Measurements from ENCODE around the gene ATF6.
A peak's percentile ranks its signal among the peaks of the same experiment; 100 is the strongest.
"Not testable (repeated sequence)": the region's sequence is repeated elsewhere in the genome, so short reads cannot be mapped to it uniquely, and the experiment has no call there.

Gene ATF6, protein sequence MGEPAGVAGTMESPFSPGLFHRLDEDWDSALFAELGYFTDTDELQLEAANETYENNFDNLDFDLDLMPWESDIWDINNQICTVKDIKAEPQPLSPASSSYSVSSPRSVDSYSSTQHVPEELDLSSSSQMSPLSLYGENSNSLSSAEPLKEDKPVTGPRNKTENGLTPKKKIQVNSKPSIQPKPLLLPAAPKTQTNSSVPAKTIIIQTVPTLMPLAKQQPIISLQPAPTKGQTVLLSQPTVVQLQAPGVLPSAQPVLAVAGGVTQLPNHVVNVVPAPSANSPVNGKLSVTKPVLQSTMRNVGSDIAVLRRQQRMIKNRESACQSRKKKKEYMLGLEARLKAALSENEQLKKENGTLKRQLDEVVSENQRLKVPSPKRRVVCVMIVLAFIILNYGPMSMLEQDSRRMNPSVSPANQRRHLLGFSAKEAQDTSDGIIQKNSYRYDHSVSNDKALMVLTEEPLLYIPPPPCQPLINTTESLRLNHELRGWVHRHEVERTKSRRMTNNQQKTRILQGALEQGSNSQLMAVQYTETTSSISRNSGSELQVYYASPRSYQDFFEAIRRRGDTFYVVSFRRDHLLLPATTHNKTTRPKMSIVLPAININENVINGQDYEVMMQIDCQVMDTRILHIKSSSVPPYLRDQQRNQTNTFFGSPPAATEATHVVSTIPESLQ

DNA sequence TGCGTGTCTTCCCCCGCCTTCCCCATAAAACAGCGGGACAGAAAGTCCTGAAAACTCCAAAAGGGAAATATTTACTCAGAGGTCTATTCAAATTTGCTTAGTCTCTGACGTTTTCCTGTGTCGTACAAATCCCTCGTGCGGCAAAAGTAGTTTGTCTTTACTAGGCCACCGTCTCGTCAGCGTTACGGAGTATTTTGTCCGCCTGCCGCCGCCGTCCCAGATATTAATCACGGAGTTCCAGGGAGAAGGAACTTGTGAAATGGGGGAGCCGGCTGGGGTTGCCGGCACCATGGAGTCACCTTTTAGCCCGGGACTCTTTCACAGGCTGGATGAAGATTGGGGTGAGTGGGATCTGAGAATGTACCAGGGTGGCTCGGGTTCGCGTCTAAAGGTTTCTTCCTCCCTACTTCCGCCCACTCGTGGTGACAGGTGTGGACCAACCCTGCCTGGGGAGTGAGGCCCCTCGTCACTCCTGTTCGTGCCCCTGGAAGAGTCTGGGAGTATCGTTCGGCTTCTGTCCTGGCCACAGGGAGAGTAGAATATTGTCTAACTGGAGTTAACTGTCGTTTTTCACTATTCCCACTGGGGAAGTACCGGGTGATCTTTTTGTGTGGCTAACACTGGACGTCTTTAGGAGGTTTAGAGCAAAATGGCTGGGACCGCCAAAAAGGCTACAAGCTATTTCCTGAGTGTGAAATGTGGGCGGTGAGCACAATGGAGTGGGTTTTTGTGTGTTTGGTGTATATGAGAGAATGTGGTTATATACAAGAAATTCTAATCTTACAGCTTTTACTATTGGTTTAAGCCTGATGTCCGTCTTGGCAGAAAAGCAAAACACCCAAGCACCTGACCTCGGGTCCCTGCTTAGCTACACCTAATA, at the start of gene ATF6:
TSS of gene ATF6 (plus strand) at position 219 of the 880 bp plus-strand sequence. CDS start at position 260, 41 bp downstream.
- peak; percentile 48 to 67 (median 52) for DNase-seq

DNA sequence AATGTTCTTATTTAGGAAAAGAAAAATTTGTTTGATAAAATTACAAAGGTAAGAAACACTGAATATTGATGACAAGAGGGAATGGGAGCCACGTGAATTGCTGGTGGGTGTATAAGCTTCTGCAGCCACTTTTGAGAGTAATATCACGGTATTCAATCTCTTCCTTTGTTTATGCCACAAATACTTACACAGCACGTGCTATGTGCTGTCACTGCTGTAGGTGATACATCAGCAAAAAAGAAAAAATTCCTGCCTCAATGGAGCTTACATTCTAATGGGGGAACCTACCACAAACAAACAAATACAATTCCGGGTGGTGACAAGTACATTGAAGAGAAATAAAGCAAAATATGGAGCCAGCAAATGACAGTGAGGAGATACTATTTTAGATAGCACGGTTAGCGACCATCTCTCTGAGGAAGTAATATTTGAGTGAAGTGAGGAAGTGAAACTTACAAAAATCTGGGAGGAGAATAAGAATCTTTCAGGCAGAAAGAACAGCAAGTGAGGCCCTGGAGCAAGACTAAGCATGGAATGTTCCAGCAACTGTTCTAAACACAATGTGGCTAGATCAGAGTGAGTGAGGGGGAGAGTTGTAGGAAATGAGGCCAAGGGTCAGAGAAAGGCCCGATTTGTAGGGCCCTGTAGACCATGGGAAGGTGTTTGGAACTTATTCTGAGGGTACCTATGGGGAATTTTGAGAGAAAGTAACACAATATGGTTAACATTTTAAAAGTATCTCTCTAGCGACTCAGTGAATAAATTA, 47.4 kb upstream of the ATF6 start:
- no peak for DNase-seq

DNA sequence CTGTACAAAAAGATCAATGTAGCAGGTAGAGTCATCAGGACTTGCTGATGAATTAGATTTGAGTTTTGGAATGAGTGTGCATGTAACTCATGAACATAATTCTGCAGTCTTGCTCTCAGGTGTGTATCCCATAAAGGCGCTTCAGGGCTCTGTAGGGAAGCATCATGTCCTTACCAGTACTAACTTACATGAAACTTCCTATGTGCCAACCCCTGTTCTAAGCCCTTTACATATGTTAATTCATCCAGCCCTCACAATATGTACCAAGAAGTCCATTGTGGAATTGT, 46.9 kb upstream of the ATF6 start:
- DNase-seq = no peak

DNA sequence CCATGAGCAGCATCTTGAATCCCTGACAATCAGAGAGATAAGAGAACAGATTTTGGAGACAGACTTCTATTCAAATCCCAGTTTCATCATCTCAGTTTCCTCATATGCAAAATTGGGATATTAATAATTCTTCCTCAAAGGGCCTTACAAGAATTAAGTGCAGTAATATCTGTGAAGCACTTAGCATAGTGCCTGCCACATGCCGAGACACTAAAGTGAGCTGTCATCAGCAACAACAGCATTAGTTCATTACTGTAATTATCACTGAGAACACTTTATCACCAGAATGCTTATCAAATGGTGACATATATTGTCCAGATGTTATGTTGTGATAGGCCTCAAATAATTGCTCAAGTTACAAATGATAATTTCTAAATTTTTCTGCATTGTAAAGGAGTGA, 45.7 kb upstream of the ATF6 start:
- no peak for DNase-seq

DNA sequence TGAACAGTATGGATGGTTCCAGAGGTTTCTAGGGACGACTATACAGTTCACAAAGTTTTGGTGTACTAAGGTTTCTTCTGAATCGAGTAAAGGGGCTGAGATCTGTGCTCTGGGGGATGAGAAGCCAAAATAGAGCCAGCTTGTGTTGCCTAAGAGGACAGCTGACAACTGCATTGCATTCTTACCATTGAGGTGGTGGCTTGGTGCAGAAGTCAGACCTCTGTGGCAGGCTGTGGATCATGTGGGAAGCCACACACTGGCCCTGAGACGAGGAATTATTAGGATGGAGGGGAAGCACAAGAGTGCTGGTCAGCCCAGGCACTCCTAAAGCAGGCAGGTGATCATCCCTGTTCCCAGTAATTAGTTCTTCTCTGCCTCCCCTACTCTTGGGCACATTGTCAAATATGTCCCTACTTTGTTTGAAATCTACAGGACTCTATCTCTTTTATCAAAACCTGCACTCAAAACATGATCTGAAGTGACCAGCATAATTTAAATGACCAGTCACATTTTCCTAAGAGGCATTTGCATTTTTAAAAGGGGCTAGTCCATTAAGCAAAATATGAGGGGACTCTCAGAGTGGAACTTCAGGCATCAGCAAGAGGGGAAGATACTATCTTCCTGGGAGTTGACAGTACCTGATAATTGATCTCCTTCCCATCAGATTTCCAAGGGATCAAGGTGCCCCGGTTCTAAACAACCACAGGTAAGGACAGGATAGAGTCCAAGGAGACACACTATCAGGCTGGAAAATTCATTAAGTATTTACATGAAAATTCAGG, 45.0 kb upstream of the ATF6 start, which contains the start of gene FCRLB:
TSS of gene FCRLB (plus strand) at position 589 of the 782 bp plus-strand sequence. CDS start 1,129 bp downstream, outside the sequence.
- DNase-seq = no peak

DNA sequence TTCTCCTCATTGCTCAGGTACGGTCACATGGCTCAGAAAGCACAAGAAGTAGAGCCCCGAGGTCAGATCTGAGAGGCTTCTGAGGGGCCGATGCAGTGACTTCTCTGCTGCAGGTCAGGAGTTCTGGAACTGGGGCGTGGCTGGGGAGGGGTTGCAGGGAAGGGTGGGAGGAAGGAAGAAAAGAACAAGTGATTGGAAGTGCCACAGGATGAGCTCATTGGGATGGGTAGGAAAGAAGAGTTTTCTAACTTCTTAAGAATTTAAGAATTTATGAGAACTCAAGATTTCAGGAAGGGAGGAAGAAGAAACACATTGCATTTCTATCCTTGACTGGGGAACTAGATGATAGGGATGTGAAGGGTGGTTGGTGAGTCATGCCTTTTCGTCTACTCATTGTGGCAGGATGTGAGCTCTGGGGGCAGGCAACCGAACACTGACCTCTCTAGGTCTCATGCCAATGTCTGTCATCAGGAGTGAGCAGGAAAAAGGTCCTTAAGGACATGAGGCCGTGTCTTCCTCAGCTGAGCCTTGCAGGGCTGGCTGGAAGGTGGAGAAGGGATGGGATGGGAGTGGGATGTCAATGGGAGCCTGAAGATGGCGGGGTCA, 44.3 kb upstream of the ATF6 start:
- DNase-seq = no peak

DNA sequence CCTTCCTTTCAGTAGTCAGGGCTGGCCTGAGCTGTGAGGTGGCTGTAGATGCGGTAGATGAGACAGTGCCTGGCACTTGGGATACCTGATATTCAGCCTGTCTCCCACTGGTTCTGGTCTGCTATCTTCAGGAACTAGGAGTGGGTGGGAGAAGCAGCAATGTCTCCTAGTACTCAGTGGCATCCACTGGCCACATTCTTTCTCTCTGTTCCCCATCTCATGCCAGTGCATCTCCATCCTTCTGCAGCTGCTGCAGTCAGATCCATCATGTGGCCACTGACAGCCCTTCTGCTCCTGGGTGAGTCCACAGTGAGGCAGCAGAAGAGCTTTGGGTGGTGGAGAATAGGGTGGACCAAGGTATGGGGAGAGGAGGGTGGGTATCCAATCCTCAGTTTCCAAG, 43.7 kb upstream of the ATF6 start:
- no peak for DNase-seq

DNA sequence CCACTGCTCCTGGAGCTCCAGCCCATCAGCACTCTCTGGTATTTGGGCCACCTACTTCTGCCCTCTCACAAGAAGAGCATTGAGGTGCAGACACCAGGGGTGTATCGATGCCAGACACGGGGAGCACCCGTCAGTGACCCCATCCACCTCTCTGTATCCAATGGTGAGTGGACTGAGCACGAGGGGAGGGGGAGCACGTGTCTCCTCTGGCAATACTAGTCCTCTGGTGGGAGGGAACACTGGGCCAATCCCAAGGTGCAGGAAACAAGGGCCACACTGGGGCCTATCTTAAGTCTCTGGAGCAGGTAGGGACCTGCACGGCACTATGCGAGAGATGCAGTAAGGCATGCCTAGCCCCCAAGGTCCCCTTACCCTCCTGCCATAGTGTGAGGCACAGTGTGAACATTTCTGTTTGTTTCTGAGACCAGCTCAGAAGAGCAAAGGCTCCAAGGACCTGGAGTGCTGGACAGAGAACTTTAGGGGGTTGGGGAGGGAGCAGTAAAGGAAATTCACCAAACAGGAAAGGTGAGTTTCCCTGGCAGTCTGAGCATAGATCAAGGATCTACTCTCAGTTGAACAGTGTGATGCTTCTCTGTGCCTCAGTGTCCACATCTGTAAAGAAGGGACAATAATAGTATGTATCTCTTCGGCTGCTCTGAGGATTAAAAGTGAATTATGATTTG, 42.5 kb upstream of the ATF6 start:
- DNase-seq = no peak

DNA sequence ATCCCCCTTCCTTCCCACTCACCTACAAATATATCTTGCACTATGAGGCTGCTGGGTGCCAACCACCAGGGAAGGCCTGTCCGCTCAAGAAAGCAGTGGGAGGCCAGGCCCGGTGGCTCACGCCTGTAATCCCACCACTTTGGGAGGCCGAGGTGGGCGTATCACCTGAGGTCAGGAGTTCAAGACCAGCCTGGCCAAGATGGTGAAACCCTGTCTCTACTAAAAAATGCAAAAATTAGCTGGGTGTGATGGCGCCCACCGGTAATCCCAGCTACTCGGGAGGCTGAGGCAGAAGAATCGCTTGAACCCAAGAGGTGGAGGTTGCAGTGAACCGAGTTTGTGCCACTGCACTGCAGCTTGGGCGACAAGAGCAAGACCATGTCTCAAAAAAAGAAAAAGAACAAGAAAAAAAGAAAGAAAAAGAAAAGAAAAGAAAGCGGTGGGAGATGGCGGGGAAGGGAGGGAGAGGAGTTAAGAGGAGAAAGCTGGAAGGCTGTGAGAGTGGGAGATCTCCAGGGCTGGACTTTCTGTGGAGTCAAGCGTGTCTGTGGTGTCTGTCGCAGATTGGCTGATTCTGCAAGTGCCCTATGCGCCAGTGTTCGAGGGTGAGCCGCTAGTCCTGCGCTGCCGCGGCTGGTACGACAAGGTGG, 40.7 kb upstream of the ATF6 start:
- not testable (repeated sequence) for DNase-seq

DNA sequence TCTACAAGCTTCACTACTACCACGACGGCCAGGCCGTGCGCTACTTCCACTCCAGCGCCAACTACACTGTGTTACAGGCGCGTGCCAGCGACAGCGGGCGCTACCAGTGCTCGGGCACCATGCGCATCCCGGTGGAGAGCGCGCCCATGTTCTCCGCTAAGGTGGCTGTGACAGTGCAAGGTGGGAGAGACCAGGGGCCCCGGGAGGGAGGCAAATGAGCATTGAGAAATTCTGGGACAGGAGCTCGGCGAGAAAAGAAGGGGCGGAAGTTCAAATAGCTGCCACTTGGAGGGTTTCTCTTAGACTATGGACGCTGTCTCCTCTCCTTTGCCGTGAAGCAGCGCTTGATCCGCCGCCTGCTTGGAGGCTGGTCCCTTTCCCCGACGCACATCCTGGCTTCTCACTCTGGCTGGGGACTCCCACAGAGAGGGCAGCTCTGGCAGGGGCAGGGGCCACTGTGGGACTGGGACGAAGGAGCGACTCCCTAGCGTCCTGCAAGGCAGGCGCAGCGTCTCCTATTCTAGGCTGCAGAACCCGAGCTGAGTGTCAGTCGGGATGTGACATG, 40.1 kb upstream of the ATF6 start:
- DNase-seq = peak in 2 of 4 experiments; percentile 27 to 32

DNA sequence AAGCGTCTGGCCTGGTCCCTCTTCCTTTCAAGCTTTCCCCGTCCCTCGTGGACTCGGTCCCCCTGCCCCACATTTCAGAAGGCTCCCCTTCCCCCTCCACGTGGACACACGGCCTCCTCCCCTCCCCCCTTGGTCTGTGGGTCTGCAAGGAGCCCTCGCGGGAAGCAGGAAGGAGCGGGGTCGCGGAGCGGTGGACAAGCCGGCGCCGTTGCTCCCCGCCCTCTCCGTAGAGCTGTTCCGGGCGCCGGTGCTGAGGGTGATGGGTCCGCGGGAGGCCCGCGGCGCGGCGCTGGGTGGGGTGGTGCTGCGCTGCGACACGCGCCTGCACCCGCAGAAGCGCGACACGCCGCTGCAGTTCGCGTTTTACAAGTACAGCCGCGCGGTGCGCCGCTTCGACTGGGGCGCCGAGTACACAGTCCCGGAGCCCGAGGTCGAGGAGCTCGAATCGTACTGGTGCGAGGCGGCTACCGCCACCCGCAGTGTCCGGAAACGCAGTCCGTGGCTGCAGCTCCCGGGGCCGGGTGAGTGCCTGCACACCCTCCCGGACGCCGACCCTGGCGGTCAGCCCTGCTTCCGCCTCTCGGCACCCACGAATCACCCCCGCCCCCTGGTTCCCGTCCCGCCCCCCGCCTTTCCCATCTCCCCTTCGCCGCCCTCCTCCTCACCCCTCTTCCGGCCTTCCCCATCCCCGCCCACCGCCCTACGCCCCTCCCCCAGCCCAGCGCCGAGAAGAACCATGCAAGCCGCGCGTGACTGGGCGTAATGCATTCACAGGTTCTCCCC, 39.5 kb upstream of the ATF6 start:
- peak; percentile 32 to 73 (median 50) for DNase-seq

DNA sequence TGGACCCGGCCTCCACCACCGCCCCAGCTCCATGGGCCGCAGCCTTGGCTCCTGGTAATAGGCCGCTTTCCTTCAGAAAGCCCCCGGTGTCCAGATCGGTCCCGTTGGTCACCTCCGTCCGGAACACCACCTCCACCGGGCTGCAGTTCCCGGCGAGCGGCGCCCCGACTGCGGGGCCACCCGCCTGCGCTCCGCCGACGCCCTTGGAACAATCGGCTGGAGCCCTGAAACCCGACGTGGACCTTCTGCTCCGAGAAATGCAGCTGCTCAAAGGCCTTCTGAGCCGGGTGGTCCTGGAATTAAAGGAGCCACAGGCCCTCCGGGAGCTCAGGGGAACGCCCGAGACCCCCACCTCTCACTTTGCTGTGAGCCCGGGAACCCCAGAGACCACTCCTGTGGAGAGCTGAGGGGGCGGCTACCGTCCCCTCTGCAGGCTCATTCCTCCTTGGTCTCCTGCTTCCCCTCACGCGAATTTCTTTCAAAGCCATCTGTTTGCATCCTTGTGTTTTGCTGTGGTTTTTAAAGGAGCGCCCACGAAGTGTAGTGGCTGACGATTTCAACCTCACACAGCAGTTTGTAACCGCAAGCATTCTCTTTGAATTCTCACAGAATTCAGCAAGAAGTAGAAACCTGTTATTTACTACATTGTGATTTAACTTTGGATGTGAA, 38.7 kb upstream of the ATF6 start:
- peak in 1 of 4 experiments; percentile 10 for DNase-seq

DNA sequence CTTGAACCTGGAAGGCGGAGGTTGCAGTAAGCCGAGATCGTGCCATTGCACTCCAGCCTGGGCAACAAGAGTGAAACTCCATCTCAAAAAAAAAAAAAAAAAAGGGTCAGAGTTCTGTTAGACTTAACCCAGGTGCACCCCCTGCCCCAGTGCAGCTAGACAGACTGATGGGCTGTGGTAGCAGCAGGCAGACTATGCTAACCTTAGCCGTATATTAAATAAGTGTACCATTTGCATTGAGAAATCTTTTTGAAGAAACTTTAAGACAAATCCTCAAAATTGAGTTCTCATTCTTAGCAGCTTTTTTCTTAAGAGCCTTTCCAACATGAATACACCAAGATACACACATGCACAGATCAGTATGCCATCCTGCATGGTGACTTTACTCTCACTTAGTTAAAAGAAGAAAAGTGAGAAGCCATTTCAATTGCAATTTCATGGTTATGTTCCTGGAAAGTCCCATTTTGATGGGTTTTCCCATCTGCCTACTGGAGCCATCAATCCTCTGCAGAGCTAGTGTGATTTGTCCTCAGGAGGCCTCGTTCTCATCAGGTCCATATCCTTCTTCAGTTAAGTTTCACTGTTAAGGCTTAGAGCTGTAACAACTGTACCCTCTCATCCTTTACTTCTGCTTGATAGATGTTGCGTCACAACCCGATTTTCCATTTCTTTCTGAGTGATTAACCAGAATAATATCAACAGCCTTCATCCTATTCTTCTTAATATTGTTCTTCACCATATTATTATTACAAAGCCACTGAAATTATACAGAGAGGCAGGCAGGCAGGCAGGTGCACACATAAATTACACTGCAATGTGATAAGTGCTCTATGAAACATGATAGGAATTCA, 37.5 kb upstream of the ATF6 start:
- no peak for DNase-seq

DNA sequence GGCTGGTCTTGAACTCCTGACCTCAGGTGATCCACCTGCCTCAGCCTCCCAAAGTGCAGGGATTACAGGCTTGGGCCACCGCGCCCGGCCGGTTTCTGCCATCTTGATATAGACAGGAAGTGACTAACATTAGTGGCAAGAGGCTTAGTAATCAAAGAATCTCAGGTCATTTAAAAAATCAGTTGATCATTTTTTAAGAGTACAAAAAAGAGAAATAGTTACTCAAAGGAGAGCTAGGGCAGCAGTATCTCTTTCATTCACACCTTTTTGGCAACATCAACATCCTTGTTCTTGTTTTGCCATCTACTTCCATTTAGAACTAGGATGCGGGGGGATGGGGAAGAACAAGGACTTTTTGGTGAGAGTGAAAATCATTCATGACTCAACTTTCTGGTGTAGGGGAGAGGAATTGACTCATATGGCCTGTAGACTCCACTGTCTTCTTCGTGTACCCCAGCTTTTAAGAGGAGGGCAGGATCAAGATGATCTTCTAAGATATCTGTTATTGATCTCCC, 36.0 kb upstream of the ATF6 start:
- DNase-seq = no peak

DNA sequence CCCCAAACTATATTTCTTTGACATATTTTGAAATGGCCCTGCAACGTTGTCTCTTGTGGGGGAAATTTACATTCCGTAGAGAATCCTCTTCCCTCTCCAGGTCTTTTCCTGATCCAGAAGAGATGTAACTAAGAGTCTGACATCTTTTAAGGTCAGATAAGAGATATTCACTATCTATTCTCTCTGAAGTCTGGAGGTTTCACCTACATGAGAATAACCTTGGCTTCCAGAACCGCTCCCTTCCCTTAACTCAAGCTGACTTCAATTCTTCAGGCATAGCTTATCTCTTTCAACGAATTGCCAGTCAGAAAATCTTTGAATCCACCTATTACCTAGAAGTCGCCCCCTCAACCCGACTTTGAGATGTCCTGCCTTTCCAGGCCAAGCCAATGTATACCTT, 34.9 kb upstream of the ATF6 start:
- no peak for DNase-seq

DNA sequence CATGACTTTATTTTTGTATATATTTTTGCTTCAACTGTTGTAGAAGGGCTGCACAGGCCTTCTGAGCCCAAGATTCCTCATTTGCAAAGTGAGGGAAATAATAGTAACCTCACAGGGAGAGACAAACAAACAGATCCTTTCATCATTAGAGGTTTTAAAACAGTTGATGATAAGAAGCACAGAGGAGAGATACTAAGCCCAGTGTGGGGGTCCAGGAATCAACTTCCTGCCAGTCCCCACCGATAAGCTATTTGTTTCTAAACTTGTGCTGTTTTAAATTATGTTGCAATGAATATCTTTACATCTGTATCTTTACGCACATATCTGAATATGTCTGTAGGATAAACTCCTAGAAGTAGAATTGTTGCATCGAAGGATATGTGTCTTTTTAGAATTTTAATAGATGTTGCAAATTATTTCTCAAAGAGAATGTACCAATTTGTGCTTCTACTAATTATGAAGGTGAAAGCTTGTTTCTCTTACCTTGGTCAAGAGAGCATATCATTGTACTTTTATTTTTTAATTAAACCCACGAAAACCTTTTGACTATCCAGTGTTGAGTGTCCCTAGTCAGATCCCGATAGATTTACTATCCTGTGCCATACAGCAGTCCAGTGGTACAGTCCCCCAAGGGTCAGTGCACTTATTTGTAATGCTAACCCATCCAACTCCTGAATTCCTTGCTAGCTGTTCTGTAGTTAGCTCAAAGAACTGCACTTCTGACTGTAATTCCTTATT, 34.0 kb upstream of the ATF6 start:
- DNase-seq = no peak

All from activated naive CD4-positive, alpha-beta T cell (primary cell).